SIG-M5 treated with dmso at 0.1 percent for 504 hours (cell line): Measurements from ENCODE around the gene COLGALT1.
"Not testable (repeated sequence)": the region's sequence is repeated elsewhere in the genome, so short reads cannot be mapped to it uniquely, and the experiment has no call there.

Source experiments
- DNase-seq: peaks from one replicate; lab custom pipeline; 2025; ENCODE audit not compliant: unreplicated experiment; lab: John Stamatoyannopoulos, UW

COLGALT1 gene

DNA sequence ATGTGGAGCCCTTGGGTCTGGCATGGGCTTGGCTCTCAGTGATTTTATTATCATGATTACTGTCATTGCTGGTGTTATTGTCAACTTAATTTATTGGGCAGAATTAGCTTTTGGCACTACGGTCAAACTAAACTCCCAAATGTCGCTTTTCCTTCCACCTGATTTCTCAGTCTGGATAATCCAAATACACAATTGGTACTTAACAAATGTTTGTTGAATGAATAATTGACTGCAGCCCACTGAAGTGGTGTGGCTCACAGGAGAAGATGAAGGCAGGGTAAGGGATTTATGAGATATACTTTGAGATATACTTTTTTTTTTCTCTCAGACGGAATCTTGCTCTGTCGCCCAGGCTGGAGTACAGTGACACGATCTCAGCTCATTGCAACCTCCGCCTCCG is 1.5 kb downstream of the COLGALT1 start:
- DNase-seq: no peak

DNA sequence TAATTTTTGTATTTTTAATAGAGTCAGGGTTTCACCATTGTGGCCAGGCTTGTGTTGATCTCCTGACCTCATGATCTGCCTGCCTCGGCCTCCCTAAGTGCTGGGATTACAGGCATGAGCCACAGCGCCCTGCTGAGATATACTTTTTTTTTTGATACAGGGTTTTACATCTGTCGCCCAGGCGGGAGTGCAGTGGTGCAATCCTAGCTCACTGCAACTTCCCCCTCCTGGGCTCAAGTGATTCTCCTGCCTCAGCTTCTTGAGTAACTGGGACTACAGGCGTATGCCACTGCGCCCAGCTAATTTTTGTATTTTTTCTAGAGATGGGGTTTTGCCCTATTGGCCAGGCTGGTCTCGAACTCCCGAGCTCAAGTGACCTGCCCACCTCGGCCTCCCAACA is 2.0 kb downstream of the COLGALT1 start:
- peak; percentile 86 for DNase-seq

DNA sequence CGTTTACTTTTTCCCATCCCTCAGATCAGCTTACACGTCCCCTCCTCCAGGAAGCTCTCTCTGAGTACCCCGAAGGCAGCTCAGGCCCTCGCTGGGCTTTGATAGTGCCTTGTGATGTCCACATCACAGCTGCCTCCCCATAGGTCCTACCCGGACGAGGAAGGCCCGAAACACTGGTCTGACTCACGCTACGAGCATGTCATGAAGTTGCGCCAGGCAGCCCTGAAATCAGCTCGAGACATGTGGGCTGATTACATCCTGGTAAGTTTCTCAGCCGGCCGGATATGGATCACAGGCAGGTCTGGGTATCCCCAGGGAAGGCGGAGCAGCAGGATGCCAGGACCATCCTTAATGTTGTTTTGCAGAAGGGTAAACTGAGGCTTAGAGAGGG is 4.8 kb downstream of the COLGALT1 start:
- no peak for DNase-seq

DNA sequence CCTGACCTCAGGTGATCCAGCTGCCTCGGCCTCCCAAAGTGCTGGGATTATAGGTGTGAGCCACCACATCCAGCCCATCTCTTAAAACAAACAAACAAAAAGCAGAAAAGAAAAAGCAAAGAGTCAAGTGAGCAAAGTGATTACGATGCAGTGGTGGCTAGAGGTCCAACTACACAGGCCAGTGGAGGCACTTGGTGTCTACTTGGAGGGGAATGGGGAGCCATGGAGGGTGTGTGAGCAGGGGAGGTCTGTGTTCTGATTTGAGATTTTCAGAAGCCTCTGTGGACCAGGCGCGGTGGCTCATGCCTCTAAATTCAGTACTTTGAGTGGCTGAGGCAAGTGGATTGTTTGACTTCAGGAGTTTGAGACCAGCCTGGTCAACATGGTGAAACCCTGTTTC is 6.6 kb downstream of the COLGALT1 start:
- no peak for DNase-seq

- DNase-seq: no peak
Observed at GRCh38 chr19:17562561-17562960, 7.1 kb downstream of the COLGALT1 start.

DNA sequence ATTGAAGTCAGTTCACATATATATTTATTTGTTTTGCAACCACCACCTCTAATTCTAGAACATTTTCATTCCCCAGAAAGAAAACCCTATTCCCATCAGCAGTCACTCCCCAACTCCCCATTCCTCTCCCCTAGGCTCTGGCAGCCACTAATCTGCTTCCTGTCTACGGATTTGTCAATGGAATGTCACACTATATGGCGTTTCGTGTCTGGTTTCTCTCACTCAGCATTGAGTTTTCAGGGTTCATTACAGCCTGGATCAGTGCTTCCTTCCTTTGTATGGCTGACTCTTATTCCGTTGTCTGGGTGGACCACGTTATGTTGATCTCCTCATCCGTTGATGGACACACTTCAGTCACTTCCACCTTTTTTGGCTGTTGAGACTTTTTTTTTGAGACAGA is 9.3 kb downstream of the COLGALT1 start:
- DNase-seq: no peak

DNA sequence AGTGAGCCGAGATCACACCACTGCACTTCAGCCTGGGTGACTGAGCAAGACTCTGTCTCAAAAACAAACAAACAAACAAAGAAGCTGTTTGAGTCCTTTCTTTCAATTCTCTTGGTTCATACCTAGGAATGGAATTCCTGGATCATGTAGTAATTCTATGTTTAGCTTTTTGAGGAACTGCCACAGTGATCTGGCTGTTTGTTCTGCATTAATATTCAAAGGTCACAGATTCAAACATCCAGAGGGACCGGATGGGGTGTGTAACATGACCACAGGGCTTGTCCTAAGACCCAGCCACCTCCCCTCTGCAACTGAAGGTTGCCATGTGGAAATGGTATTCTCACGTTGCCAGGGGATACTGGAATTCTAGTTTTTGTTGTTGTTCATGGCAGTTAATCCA is 10.2 kb downstream of the COLGALT1 start:
- no peak for DNase-seq

- DNase-seq: no peak
Observed at GRCh38 chr19:17567940-17568339, 12.5 kb downstream of the COLGALT1 start.

- not testable (repeated sequence) for DNase-seq
Observed at GRCh38 chr19:17570291-17570690, 14.8 kb downstream of the COLGALT1 start.

- no peak for DNase-seq
Observed at GRCh38 chr19:17570791-17571190, 15.3 kb downstream of the COLGALT1 start.

- DNase-seq: no peak
Observed at GRCh38 chr19:17572638-17573037, 17.2 kb downstream of the COLGALT1 start.

- no peak for DNase-seq
Observed at GRCh38 chr19:17575871-17576757, 20.7 kb downstream of the COLGALT1 start.

DNA sequence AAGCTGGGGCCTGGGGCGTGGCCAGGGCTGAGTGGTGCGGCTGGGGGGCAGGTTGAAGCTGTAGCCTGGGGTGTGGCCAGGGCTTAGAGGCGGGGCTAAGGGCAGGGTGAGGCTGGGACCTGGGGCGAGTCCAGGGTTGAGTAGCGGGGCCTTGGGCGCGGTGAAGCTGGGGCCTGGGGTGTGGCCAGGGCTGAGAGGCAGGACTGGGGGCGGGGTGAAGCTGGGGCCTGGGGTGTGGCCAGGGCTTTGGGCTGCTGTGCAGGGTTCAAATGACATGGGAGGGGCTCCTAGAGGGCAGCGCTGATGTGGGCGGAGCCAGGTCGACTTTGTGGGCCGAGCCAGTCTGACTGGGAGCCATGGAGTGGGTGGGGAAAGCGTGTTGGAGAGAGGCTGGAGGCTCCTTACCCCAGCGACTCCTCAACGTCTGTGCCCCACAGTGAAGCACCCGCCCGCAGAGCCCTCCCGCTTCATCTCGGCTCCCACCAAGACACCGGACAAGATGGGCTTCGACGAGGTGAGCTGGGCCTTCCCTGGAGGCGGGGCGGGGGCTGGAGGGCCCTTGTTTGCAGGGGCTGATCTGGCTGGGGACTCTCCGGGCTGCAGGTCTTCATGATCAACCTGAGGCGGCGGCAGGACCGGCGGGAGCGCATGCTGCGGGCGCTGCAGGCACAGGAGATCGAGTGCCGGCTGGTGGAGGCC is 21.5 kb downstream of the COLGALT1 start:
- peak; percentile 69 for DNase-seq

GRCh38 chr19:17577457-17578097 is 22.1 kb downstream of the COLGALT1 start:
- no peak for DNase-seq

- DNase-seq: peak; percentile 67
Observed at GRCh38 chr19:17579661-17580244, 24.3 kb downstream of the COLGALT1 start.

DNA sequence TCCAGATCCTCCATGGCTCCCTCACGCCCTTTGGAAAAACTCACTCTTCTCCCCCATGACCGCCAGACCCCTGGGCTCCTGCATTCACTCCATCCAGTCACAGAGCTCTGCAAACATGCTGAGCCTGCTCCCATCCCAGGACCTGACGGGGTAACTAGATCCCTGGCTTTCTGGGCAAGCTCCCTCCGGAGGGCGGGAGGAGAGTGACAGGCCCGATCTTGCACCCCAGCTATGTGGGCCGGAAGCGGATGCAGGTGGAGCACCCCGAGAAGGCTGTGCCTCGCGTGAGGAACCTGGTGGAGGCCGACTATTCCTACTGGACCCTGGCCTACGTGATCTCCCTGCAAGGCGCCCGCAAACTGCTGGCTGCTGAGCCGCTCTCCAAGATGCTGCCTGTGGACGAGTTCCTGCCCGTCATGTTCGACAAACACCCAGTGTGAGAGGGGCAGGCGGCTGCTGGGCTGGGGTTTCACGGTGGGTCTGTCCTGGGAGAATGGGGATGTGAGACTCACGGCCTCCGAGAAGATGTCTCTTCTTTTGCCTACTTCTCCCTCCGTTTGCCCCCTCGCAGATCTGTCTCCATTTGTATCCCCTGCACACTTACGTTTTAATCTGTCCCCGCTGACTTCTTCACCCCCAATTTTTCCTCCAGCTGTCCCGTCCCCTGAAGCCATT is 25.2 kb downstream of the COLGALT1 start:
- no peak for DNase-seq

GRCh38 chr19:17581211-17581874 is 25.9 kb downstream of the COLGALT1 start:
- DNase-seq: no peak

GRCh38 chr19:17582613-17583012 is 27.2 kb downstream of the COLGALT1 start:
- DNase-seq: no peak

DNA sequence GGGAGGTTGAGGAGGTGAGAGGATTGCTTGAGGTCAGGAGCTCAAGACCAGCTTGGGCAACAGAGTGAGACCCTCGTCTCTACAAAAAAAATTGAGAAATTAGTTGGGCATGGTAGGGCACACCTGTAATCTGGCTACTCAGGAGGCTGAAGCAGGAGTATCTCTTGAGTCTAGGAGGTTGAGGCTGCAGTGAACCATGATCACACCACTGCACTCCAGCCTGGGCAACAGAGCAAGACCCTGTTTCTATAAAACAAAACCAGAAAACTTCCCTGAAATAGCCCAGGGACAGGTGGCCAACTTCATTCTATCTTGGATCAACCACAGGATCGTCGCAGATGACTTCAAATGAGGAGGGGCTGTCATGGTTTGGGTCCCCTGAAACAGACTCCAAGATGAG is 28.7 kb downstream of the COLGALT1 start:
- DNase-seq: no peak

- not testable (repeated sequence) for DNase-seq
Observed at GRCh38 chr19:17585395-17585794, 29.9 kb downstream of the COLGALT1 start.
